ENCODE data around the gene MAN2A2.

GRCh38 chr15:90936823-90937222, 33.7 kb downstream of the MAN2A2 start:
- TF ChIP-seq NFRKB (IDR thresholded peaks at IDR 0.05) (no peak), FOXM1 (IDR thresholded peaks at IDR 0.05; ENCODE audit: borderline replicate concordance) (no peak), ARNT (IDR thresholded peaks at IDR 0.05) (no peak), TARDBP (IDR thresholded peaks at IDR 0.05) (no peak), ELF4 (IDR thresholded peaks at IDR 0.05) (no peak), BHLHE40 (IDR thresholded peaks at IDR 0.05; ENCODE audit: borderline replicate concordance) (no peak), SP1 (IDR thresholded peaks at IDR 0.05) (no peak), PKNOX1 (IDR thresholded peaks at IDR 0.05) (no peak), HDGF (IDR thresholded peaks at IDR 0.05; ENCODE audit: borderline replicate concordance) (no peak), CTBP1 (IDR thresholded peaks at IDR 0.05; ENCODE audit: borderline replicate concordance) (no peak), SUZ12 (IDR thresholded peaks at IDR 0.05) (no peak), L3MBTL2 (conservative IDR thresholded peaks at IDR 0.05) (no peak)

Measured in HEK293T (cell line).